RWPE1 (cell line): ENCODE measurements around the gene FAM204A.
A peak's percentile ranks its signal among the peaks of the same experiment; 100 is the strongest.

Source experiments
- CTCF ChIA-PET: fragments of 350-600 bp; sonication (Branson Sonifier 250); formaldehyde crosslinking; extraction: SDS; loops from one replicate; lab custom pipeline; 2021; lab: Yijun Ruan, JAX
- POLR2A ChIA-PET: fragments of 400-600 bp; formaldehyde crosslinking; extraction: SDS; loops from one replicate; lab custom pipeline; 2020; ENCODE audit warnings: antibody characterized with exemption; ENCODE audit not compliant: low non-redundant PET; lab: Yijun Ruan, JAX
- DNase-seq: peaks from one replicate; pipeline ENCODE4 v3.0.0; 2012; ENCODE audit warnings: low spot score
- H3K27ac ChIP-seq: fragments of 450-650 bp; 2 replicates; pipeline ENCODE4 v1.5.1; 2017
- CTCF ChIP-seq: fragments of 450-650 bp; conservative IDR thresholded peaks from 2 replicates; pipeline ENCODE4 v1.5.1; 2017; ENCODE audit warnings: low read depth, mild to moderate bottlenecking

FAM204A gene

GRCh38 chr10:118278649-118279048, 63.5 kb downstream of the FAM204A start:
- no peak overlapping the region for H3K27ac ChIP-seq
- CTCF ChIA-PET, result no interaction called here
- no peak for TF ChIP-seq CTCF
- POLR2A ChIA-PET, result no interaction called here
- DNase-seq, result peak; percentile 71

GRCh38 chr10:118277871-118278270, 64.3 kb downstream of the FAM204A start:
- ChIA-PET CTCF (interaction anchor here (1.0 kb wide), 1 partner anchor 197 kb away, joined by 3 read pairs; no protein-coding TSS in a partner anchor), POLR2A (no interaction called here)
- no peak for DNase-seq
- H3K27ac ChIP-seq, result no peak overlapping the region
- TF ChIP-seq CTCF, result no peak

GRCh38 chr10:118276727-118277126, 65.4 kb downstream of the FAM204A start:
- POLR2A ChIA-PET, result no interaction called here
- TF ChIP-seq CTCF, result no peak
- no peak for DNase-seq
- CTCF ChIA-PET, result interaction anchor here (0.6 to 1.0 kb wide), 2 partner anchors 17 to 198 kb away, joined by 3 to 4 read pairs; no protein-coding TSS in a partner anchor
- no peak overlapping the region for H3K27ac ChIP-seq

- CTCF ChIA-PET, result interaction anchor here (0.6 kb wide), 1 partner anchor 17 kb away, joined by 4 read pairs; no protein-coding TSS in a partner anchor
- POLR2A ChIA-PET, result no interaction called here
These were observed 65.9 kb downstream of the FAM204A start for GRCh38 chr10:118276204-118276603.

GRCh38 chr10:118273662-118274061, 68.5 kb downstream of the FAM204A start:
- POLR2A ChIA-PET, result no interaction called here
- no peak for DNase-seq

More at GRCh38 chr10:118276204-118276603, 65.9 kb downstream of the FAM204A start:
- TF ChIP-seq CTCF, result no peak
- DNase-seq, result no peak
- H3K27ac ChIP-seq, result no peak overlapping the region

GRCh38 chr10:118272767-118273166, 69.4 kb downstream of the FAM204A start:
- H3K27ac ChIP-seq, result no peak overlapping the region
- DNase-seq, result no peak
- TF ChIP-seq CTCF, result no peak
- CTCF ChIA-PET, result interaction anchor here (0.6 to 1.0 kb wide), 3 partner anchors 9 to 51 kb away, joined by 3 to 5 read pairs (median 4); no protein-coding TSS in a partner anchor
- POLR2A ChIA-PET, result no interaction called here

More at GRCh38 chr10:118273662-118274061, 68.5 kb downstream of the FAM204A start:
- H3K27ac ChIP-seq, result no peak overlapping the region
- CTCF ChIA-PET, result interaction anchor here (0.6 kb wide), 1 partner anchor 50 kb away, joined by 3 read pairs; no protein-coding TSS in a partner anchor
- no peak for TF ChIP-seq CTCF
